HepG2 (cell line): ENCODE measurements around the gene CLUH. TPM values are rescaled to one million over a fixed set of nuclear protein-coding genes. Genes with fewer than 3 reads are reported as not detected.

ENCODE experiments used
- ATAC-seq: fragments of 200-7000 bp; cut with Tn5 transposase; 3 replicates; pipeline ENCODE4 v1.9.1; 2020; ENCODE audit warnings: mild to moderate bottlenecking, moderate library complexity
- BruUV-seq: library from RNA; stranded (reverse); fragments of 400-500 nt; replicated peaks from 2 replicates; lab custom pipeline; 2021; lab: Mats Ljungman, UMichigan
- CTCF ChIA-PET: fragments of 300-600 bp; formaldehyde crosslinking; extraction: SDS; loops from one replicate; lab custom pipeline; 2021; ENCODE audit warnings: low total read pairs, inconsistent platforms, low intra/inter-chr PET ratio; lab: Yijun Ruan, JAX
- POLR2A ChIA-PET: fragments of 350-600 bp; sonication (Branson Sonifier 250); formaldehyde crosslinking; loops from one replicate; lab custom pipeline; 2020; ENCODE audit warnings: antibody characterized with exemption, inconsistent platforms; lab: Yijun Ruan, JAX
- DNase-seq: peaks from one replicate; pipeline ENCODE4 v3.0.0-alpha.2; 2015; ENCODE audit warnings: low spot score
- FAIRE-seq: peaks from 3 replicates; lab custom pipeline; 2011; peaks lifted over from hg19 to GRCh38; lab: Jason Lieb, UNC
- H2AFZ ChIP-seq: one replicate; pipeline ENCODE4 v1.6.1; 2011; ENCODE audit warnings: low read length, inconsistent platforms
- H3K27ac ChIP-seq: fragments of 300-600 bp; 3 replicates; pipeline ENCODE4 v1.8.0; 2011; ENCODE audit warnings: mixed run types, mild to moderate bottlenecking, mixed read lengths, low read length, inconsistent platforms; ENCODE audit not compliant: insufficient read depth; ENCODE audit errors: extremely low read length
- H3K27me3 ChIP-seq, 2 experiments: fragments of 200-600 bp in 1 of 2; 2 replicates in 1 of 2; 3 replicates in 1 of 2; pipeline versions ENCODE4 v1.6.0 to v1.8.0; 2011; ENCODE audit warnings: low read length in 2 of 2, mild to moderate bottlenecking in 2 of 2, moderate library complexity in 2 of 2, inconsistent platforms in 1 of 2; ENCODE audit not compliant: insufficient read depth in 2 of 2, control insufficient read depth in 1 of 2
- H3K36me3 ChIP-seq, 2 experiments: fragments of 200-600 bp in 1 of 2; replicated peaks in 1 of 2; 2 replicates in 1 of 2; 3 replicates in 1 of 2; pipeline versions ENCODE4 v1.5.1 to v1.8.0; 2011; ENCODE audit warnings: low read length in 2 of 2, inconsistent platforms in 1 of 2; ENCODE audit not compliant: insufficient read depth in 2 of 2, control insufficient read depth in 1 of 2
- H3K4me1 ChIP-seq: 2 replicates; pipeline ENCODE4 v1.5.1; 2012; ENCODE audit warnings: low read length, inconsistent platforms; ENCODE audit not compliant: insufficient read depth
- H3K4me2 ChIP-seq: 2 replicates; pipeline ENCODE4 v1.6.0; 2011; ENCODE audit warnings: low read depth, low read length, inconsistent platforms
- H3K4me3 ChIP-seq, 3 experiments: fragments of 200-600 bp in 1 of 3; sonication (generic), shearing (Covaris generic) in 1 of 3; replicated peaks in 1 of 3; 2 replicates each; pipeline ENCODE4 v1.5.1; 2011 to 2016; ENCODE audit warnings: low read length in 3 of 3, inconsistent platforms in 2 of 3, low read depth in 2 of 3, mild to moderate bottlenecking in 2 of 3, control low read depth in 1 of 3, mixed read lengths in 1 of 3; ENCODE audit not compliant: insufficient read depth in 1 of 3
- H3K79me2 ChIP-seq: one replicate; pipeline ENCODE4 v1.6.1; 2011; ENCODE audit warnings: low read length, inconsistent platforms; ENCODE audit not compliant: insufficient read depth
- H3K9ac ChIP-seq: 2 replicates; pipeline ENCODE4 v1.6.0; 2011; ENCODE audit warnings: mild to moderate bottlenecking, low read depth, low read length, inconsistent platforms; ENCODE audit not compliant: insufficient read depth
- H3K9me3 ChIP-seq: 2 replicates; pipeline ENCODE4 v1.5.1; 2012; ENCODE audit warnings: mild to moderate bottlenecking, low read length
- H4K20me1 ChIP-seq: 2 replicates; pipeline ENCODE4 v1.6.0; 2011; ENCODE audit warnings: inconsistent platforms, mild to moderate bottlenecking, low read length, moderate library complexity; ENCODE audit not compliant: insufficient read depth
- CENPX ChIP-seq: sonication (generic); formaldehyde crosslinking; IDR thresholded peaks from 2 replicates; pipeline ENCODE4 v1.9.0; 2021; ENCODE audit warnings: mild to moderate bottlenecking, missing genetic modification reagents, moderate library complexity
- HNRNPH1 ChIP-seq: fragments of 200-400 bp; formaldehyde crosslinking; optimal IDR thresholded peaks from 2 replicates; pipeline ENCODE3; 2017; ENCODE audit warnings: mild to moderate bottlenecking, low read depth, low read length
- HNRNPL ChIP-seq: fragments of 200-400 bp; formaldehyde crosslinking; IDR thresholded peaks from 2 replicates; pipeline ENCODE4 v1.6.1; 2017; ENCODE audit warnings: mild to moderate bottlenecking, low read depth, low read length
- POLR2A ChIP-seq, 2 experiments: IDR thresholded peaks; 2 replicates each; pipeline ENCODE4 v1.6.1; 2011; ENCODE audit warnings: low read depth in 2 of 2, low read length in 2 of 2, mild to moderate bottlenecking in 1 of 2, moderate library complexity in 1 of 2; ENCODE audit not compliant: insufficient read depth in 1 of 2
- ZBTB38 ChIP-seq: sonication (generic); formaldehyde crosslinking; IDR thresholded peaks from 2 replicates; pipeline ENCODE4 v1.5.1; 2020; ENCODE audit warnings: mild to moderate bottlenecking, missing genetic modification reagents
- ZFX ChIP-seq: sonication (generic); formaldehyde crosslinking; IDR thresholded peaks from 2 replicates; pipeline ENCODE4 v1.4.0; 2020; ENCODE audit warnings: mild to moderate bottlenecking, low read depth, missing genetic modification reagents, moderate library complexity
- ZNF121 ChIP-seq: sonication (generic); formaldehyde crosslinking; IDR thresholded peaks from 2 replicates; pipeline ENCODE4 v1.5.0; 2020; ENCODE audit warnings: mild to moderate bottlenecking, missing genetic modification reagents
- WGBS: methylation state at CpG from one replicate; pipeline ENCODE4 v1.1.6; 2017; ENCODE audit warnings: low lambda C conversion rate; 5-methylcytosine and 5-hydroxymethylcytosine counted together
- in situ Hi-C: cut with HindIII; loops from 2 replicates; pipeline ENCODE4 v1.10.0; 2017; ENCODE audit warnings: low pct_unique_long_range_greater_than_20kb; ENCODE audit not compliant: extremely low pct_ligation_motif_present
- intact Hi-C: fragments of 100-400 bp; cut with micrococcal nuclease; formaldehyde crosslinking; loops from one replicate; pipeline ENCODE4 v1.10.0; 2022; ENCODE audit not compliant: unreplicated experiment
- polyA plus RNA-seq, 8 experiments: library from polyadenylated mRNA; depleted of rRNA in 3 of 8; stranded (reverse) in 7 of 8; unstranded in 1 of 8; fragments of >200 nt; fragmentation: Illumina TruSeq in 4 of 8; extraction: Trizol in 4 of 8; gene quantifications; 2 replicates each; pipeline versions ENCODE4 v1.2.1 to v1.2.3, GENCODE V29; 2011 to 2016; ENCODE audit warnings: low read depth in 4 of 8, missing spikeins in 1 of 8, mixed read lengths in 1 of 8; ENCODE audit not compliant: insufficient read depth in 1 of 8
- total RNA-seq, 5 experiments: library from RNA; depleted of rRNA; stranded (reverse); fragments of >200 nt; fragmentation: Illumina TruSeq; extraction: Trizol; gene quantifications; 2 replicates each; pipeline ENCODE4 v1.2.3, GENCODE V29; 2016; ENCODE audit warnings: low read depth in 1 of 5
- TF ChIP-seq, protein P1 (sequence below): sonication (generic); formaldehyde crosslinking; IDR thresholded peaks from 2 replicates; pipeline ENCODE4 v1.4.0; 2020; ENCODE audit warnings: missing genetic modification reagents
- TF ChIP-seq, protein P2 (sequence below): sonication (generic); formaldehyde crosslinking; IDR thresholded peaks from 2 replicates; pipeline ENCODE4 v1.8.1; 2022; ENCODE audit warnings: low read depth, mild to moderate bottlenecking, missing genetic modification reagents
- TF ChIP-seq, protein P3 (sequence below): sonication (generic); formaldehyde crosslinking; IDR thresholded peaks from 2 replicates; pipeline ENCODE4 v1.5.1; 2020; ENCODE audit warnings: mild to moderate bottlenecking, missing genetic modification reagents, moderate library complexity

CLUH gene
- total and polyA plus RNA-seq, 2 of the 13 experiments (the other 11 are each of a cell fraction or from before 2014, with no cell fraction given): 30.9 to 60.5 TPM

- TF ChIP-seq, protein P1, sequence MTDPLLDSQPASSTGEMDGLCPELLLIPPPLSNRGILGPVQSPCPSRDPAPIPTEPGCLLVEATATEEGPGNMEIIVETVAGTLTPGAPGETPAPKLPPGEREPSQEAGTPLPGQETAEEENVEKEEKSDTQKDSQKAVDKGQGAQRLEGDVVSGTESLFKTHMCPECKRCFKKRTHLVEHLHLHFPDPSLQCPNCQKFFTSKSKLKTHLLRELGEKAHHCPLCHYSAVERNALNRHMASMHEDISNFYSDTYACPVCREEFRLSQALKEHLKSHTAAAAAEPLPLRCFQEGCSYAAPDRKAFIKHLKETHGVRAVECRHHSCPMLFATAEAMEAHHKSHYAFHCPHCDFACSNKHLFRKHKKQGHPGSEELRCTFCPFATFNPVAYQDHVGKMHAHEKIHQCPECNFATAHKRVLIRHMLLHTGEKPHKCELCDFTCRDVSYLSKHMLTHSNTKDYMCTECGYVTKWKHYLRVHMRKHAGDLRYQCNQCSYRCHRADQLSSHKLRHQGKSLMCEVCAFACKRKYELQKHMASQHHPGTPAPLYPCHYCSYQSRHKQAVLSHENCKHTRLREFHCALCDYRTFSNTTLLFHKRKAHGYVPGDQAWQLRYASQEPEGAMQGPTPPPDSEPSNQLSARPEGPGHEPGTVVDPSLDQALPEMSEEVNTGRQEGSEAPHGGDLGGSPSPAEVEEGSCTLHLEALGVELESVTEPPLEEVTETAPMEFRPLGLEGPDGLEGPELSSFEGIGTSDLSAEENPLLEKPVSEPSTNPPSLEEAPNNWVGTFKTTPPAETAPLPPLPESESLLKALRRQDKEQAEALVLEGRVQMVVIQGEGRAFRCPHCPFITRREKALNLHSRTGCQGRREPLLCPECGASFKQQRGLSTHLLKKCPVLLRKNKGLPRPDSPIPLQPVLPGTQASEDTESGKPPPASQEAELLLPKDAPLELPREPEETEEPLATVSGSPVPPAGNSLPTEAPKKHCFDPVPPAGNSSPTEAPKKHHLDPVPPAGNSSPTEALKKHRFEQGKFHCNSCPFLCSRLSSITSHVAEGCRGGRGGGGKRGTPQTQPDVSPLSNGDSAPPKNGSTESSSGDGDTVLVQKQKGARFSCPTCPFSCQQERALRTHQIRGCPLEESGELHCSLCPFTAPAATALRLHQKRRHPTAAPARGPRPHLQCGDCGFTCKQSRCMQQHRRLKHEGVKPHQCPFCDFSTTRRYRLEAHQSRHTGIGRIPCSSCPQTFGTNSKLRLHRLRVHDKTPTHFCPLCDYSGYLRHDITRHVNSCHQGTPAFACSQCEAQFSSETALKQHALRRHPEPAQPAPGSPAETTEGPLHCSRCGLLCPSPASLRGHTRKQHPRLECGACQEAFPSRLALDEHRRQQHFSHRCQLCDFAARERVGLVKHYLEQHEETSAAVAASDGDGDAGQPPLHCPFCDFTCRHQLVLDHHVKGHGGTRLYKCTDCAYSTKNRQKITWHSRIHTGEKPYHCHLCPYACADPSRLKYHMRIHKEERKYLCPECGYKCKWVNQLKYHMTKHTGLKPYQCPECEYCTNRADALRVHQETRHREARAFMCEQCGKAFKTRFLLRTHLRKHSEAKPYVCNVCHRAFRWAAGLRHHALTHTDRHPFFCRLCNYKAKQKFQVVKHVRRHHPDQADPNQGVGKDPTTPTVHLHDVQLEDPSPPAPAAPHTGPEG (CRISPR knock-in tag): no peak
These were observed 1.3 kb downstream of the CLUH start (continued) for GRCh38 chr17:2710071-2710802.

DNA sequence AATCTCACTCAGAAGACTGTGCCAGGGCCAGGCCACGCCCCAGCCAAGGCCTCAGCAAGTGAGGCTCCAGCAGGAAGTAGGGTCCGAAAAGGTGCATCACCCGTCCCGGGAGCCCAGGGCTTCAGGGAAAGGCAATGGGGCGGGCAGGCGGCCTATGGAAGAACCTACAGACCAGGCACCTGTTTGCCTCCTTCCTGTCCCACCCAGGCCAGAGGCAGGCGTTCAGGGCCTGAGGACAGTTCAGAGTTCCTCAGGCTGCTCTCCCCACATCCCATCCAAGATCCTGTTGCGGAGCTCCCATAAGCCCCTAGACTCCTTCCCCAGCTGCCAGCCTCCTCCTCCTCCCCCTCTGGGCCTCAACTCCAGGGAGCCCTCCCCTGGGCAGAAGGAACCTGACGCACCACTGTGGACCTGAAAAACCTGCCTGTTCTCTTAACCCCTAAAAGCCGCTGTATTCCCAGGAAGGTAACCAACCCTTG, 2.3 kb downstream of the CLUH start:
- H4K20me1 ChIP-seq: peaks cover 55% of the 10 kb centered on the region
- peaks cover 67% of the 10 kb centered on the region for H3K4me1 ChIP-seq
- H3K9me3 ChIP-seq: no peaks in the 10 kb centered on the region
- ATAC-seq (peak; percentile 2; the same call in 2 of the 3 replicates), FAIRE-seq (no peak), DNase-seq (no peak)
- peak overlapping the region; percentile 87 for H3K27ac ChIP-seq
- H3K79me2 ChIP-seq: peaks cover 65% of the 10 kb centered on the region
- intact Hi-C loops: no loop called here
- WGBS: 53% methylated on average over 4 of the region's 10 CpGs
- in situ Hi-C loops: no loop called here
- H3K9ac ChIP-seq: peak overlapping the region; percentile 79
- peak overlapping the region; percentile 75 to 91 (median 82) for H3K4me3 ChIP-seq
- no TSS peak for BruUV-seq
- H3K4me2 ChIP-seq: peak overlapping the region; percentile 98
- H2AFZ ChIP-seq: no peak overlapping the region
- ChIA-PET CTCF (no interaction called here), POLR2A (interaction anchor here (1.2 to 2.4 kb wide), 5 partner anchors 8 to 198 kb away, joined by 3 to 19 read pairs (median 11); partner anchors contain the start of gene METTL16)
- H3K36me3 ChIP-seq: peaks cover 4 to 23% of the 10 kb centered on the region in 2 experiments; a peak in 2 of 5 replicates
- no peaks in the 10 kb centered on the region; a peak in 1 of 5 replicates for H3K27me3 ChIP-seq
- TF ChIP-seq, protein P2, sequence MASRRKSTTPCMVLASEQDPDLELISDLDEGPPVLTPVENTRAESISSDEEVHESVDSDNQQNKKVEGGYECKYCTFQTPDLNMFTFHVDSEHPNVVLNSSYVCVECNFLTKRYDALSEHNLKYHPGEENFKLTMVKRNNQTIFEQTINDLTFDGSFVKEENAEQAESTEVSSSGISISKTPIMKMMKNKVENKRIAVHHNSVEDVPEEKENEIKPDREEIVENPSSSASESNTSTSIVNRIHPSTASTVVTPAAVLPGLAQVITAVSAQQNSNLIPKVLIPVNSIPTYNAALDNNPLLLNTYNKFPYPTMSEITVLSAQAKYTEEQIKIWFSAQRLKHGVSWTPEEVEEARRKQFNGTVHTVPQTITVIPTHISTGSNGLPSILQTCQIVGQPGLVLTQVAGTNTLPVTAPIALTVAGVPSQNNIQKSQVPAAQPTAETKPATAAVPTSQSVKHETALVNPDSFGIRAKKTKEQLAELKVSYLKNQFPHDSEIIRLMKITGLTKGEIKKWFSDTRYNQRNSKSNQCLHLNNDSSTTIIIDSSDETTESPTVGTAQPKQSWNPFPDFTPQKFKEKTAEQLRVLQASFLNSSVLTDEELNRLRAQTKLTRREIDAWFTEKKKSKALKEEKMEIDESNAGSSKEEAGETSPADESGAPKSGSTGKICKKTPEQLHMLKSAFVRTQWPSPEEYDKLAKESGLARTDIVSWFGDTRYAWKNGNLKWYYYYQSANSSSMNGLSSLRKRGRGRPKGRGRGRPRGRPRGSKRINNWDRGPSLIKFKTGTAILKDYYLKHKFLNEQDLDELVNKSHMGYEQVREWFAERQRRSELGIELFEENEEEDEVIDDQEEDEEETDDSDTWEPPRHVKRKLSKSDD: no peak
- TF ChIP-seq CENPX: no peak
- no peak for TF ChIP-seq ZNF121
- peak; percentile 40 for TF ChIP-seq HNRNPH1
- TF ChIP-seq, protein P3, sequence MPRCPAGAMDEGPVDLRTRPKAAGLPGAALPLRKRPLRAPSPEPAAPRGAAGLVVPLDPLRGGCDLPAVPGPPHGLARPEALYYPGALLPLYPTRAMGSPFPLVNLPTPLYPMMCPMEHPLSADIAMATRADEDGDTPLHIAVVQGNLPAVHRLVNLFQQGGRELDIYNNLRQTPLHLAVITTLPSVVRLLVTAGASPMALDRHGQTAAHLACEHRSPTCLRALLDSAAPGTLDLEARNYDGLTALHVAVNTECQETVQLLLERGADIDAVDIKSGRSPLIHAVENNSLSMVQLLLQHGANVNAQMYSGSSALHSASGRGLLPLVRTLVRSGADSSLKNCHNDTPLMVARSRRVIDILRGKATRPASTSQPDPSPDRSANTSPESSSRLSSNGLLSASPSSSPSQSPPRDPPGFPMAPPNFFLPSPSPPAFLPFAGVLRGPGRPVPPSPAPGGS (CRISPR knock-in tag): no peak
- peak; percentile 42; the same call in 1 of the 2 replicates for TF ChIP-seq HNRNPL
- TF ChIP-seq POLR2A (IDR thresholded peaks at IDR 0.05; ENCODE audit: insufficient read depth in 1 of 2, low read depth in 2 of 2, low read length in 2 of 2): peak in 1 of 2 experiments; percentile 31; a peak in 2 of 4 replicates
- TF ChIP-seq ZFX (CRISPR knock-in tag): peak; percentile 29; the same call in 1 of the 2 replicates
- 0 out of 2 replicates have a peak, but pooled peaks have one; percentile 25 for TF ChIP-seq ZBTB38 (CRISPR knock-in tag)
